SH-SY5Y (cell line): Measurements from ENCODE around the gene FBXO15.

Experiments
- GATA2 ChIP-seq: IDR thresholded peaks from 2 replicates; pipeline ENCODE4 v1.6.1; 2011; ENCODE audit warnings: mild to moderate bottlenecking, low read depth, low read length
- GATA3 ChIP-seq: IDR thresholded peaks from 2 replicates; pipeline ENCODE4 v1.6.1; 2011; ENCODE audit warnings: low read depth, mild to moderate bottlenecking, low read length, moderate library complexity

FBXO15 gene

GRCh38 chr18:74108460-74108859, 39.2 kb downstream of the FBXO15 start:
- TF ChIP-seq GATA2 (no peak), GATA3 (no peak)

- TF ChIP-seq GATA2 (no peak), GATA3 (no peak)
These were observed 49.8 kb downstream of the FBXO15 start for GRCh38 chr18:74097803-74098202.

GRCh38 chr18:74092922-74093321, 54.7 kb downstream of the FBXO15 start:
- TF ChIP-seq GATA2 (no peak), GATA3 (no peak)

- TF ChIP-seq GATA2 = no peak
- TF ChIP-seq GATA3 = no peak
These were observed 63.3 kb downstream of the FBXO15 start for GRCh38 chr18:74084184-74084855.

- TF ChIP-seq GATA2 (no peak), GATA3 (no peak)
These were observed 64.1 kb downstream of the FBXO15 start for GRCh38 chr18:74083557-74083952.

GRCh38 chr18:74082742-74083556, 64.7 kb downstream of the FBXO15 start:
- TF ChIP-seq GATA2 (no peak), GATA3 (no peak)

GRCh38 chr18:74081966-74082741, 65.5 kb downstream of the FBXO15 start:
- TF ChIP-seq GATA3 (no peak), GATA2 (no peak)

- TF ChIP-seq GATA3 (no peak), GATA2 (no peak)
These were observed 69.4 kb downstream of the FBXO15 start for GRCh38 chr18:74078257-74078656.

- TF ChIP-seq GATA2 (no peak), GATA3 (no peak)
These were observed 72.7 kb downstream of the FBXO15 start for GRCh38 chr18:74074668-74075564.

- TF ChIP-seq GATA2 = no peak
These were observed 73.5 kb downstream of the FBXO15 start for GRCh38 chr18:74073957-74074667.

GRCh38 chr18:74069178-74070050, 78.2 kb downstream of the FBXO15 start:
- TF ChIP-seq GATA3 (no peak), GATA2 (no peak)

GRCh38 chr18:74068296-74068695, 79.3 kb downstream of the FBXO15 start:
- TF ChIP-seq GATA2 = no peak
- TF ChIP-seq GATA3 = no peak
